ENCODE results near the gene TTC9. TPM values are rescaled to one million over a fixed set of nuclear protein-coding genes. Genes with fewer than 3 reads are reported as not detected.

The TTC9 gene
- total and polyA plus RNA-seq, 7 experiments from 2014 or later = 10.1 to 35.5 (median 14.0) TPM

DNA sequence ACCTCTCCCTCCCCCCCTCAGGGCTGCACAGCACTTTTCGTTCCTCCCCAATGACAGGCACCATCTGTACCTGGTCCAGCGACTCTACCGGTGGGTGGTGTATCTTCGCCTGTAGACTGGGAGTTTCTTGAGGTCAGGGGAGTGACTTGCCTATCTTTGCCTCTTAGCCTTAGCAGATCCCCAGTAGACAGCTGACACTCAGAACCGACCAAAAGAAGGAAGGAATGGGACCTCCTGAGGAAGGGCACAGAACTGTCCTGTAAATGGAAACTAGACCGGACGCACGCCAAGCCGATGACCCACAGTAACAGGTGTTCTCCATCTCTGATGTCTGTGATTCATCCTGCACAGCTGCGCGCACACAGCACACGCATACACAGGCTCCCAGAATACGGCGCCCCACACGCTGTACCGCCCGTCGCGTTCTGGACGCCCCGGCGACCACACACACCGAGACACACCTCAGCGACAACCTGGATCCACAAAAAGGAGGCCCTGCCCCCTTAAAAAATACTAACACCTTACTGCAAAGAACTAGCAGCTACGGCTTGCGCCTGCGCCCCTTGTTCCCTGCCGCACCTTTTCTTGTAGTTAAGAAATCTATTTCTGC lies 673 bp upstream of the TTC9 start:
- no peaks in the 10 kb centered on the region for H3K9me3 ChIP-seq (ENCODE audit: control insufficient read depth in 2 of 3, low read length in 3 of 3)
- ChIA-PET CTCF (interaction anchor here (0.6 to 7.9 kb wide), 8 partner anchors 15 to 1510 kb away, joined by 3 to 63 read pairs (median 6); no protein-coding TSS in a partner anchor), POLR2A (interaction anchor here (0.6 to 9.2 kb wide), 11 partner anchors 9 to 168 kb away, joined by 3 to 313 read pairs (median 4); partner anchors contain the start of genes MAP3K9 and MED6)
- peak overlapping the region; percentile 85 to 99 (median 94) for H3K27ac Mint-ChIP-seq
- H3K27me3 ChIP-seq (ENCODE audit: control insufficient read depth in 2 of 2, insufficient read depth in 2 of 2, low read length in 2 of 2) = no peaks in the 10 kb centered on the region
- ATAC-seq (peak; percentile 78), DNase-seq (peak; percentile 24 to 76 (median 62))
- H3K27me3 Mint-ChIP-seq = no peaks in the 10 kb centered on the region
- peaks cover 0 to 12% (median 4%) of the 10 kb centered on the region in 5 donors for H3K36me3 Mint-ChIP-seq
- H3K4me1 Mint-ChIP-seq = peaks cover 36 to 59% (median 46%) of the 10 kb centered on the region in 7 donors
- intact Hi-C loops (cut with micrococcal nuclease) = loop anchor here (1.0 to 10.0 kb wide), 11 partner anchors 14 to 684 kb away; partner anchors contain the start of genes MED6 (in 2 of the 2), MAP3K9 (in 1 of the 2), PCNX1 (in 1 of the 2) and SIPA1L1 (in 1 of the 2)
- peak overlapping the region; percentile 93 to 100 (median 98) for H3K4me3 Mint-ChIP-seq
- H3K4me3 ChIP-seq (ENCODE audit: low read length) = peak overlapping the region; percentile 75
- H3K27ac ChIP-seq (ENCODE audit: low read depth, low read length) = peak overlapping the region; percentile 91
- peaks cover 0 to 4% (median 0%) of the 10 kb centered on the region in 11 donors for H3K9me3 Mint-ChIP-seq
- peaks cover 0 to 11% (median 0%) of the 10 kb centered on the region in 3 experiments for H3K36me3 ChIP-seq (ENCODE audit: control insufficient read depth in 2 of 3, insufficient read depth in 3 of 3, low read length in 3 of 3)
- peaks cover 18 to 24% of the 10 kb centered on the region in 2 donors for H3K4me1 ChIP-seq (ENCODE audit: control insufficient read depth in 2 of 2, insufficient read depth in 2 of 2, low read length in 2 of 2)

DNA sequence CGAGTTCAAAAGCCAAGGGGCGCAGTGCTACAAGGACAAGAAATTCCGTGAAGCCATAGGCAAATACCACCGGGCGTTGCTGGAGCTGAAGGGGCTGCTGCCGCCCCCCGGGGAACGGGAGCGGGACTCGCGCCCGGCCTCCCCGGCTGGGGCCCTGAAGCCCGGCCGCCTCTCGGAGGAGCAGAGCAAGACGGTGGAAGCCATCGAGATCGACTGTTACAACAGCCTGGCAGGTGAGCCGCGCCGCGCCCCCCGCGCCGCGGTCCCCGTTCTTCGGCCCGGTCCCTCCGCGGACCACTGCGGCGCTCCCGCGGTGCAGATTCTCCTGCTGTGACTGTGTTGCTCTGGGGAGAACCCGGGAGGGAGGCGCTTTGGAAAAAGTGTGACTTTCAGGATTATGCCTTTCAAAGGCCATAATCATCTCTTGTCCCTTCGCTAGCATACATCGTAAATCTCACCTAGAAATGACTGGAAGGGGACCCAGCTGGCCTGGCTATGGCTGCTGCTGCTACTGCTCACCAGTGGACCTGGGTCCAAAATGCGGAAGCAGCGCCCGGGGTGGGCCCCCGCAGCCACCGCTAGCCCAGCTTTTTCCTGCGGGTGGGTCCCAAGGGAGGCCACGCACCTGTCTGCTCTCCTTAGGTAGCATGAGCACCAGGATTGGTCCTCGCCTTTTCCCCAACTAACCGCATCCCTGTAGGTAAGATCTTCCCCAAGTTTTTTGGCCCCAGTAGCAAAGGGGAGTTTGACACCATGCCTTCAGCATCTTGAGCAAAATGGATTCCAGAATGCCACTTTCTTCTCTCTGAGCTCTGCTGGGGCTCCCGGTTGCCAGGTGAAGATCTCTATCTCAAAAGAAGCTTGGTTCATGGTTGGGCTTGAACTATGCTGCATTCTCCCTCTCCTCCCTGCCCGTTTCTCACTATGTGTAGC lies 853 bp downstream of the TTC9 start:
- no peaks in the 10 kb centered on the region for H3K27me3 ChIP-seq (ENCODE audit: control insufficient read depth in 2 of 2, insufficient read depth in 2 of 2, low read length in 2 of 2)
- peaks cover 45 to 71% (median 58%) of the 10 kb centered on the region in 7 donors for H3K4me1 Mint-ChIP-seq

DNA sequence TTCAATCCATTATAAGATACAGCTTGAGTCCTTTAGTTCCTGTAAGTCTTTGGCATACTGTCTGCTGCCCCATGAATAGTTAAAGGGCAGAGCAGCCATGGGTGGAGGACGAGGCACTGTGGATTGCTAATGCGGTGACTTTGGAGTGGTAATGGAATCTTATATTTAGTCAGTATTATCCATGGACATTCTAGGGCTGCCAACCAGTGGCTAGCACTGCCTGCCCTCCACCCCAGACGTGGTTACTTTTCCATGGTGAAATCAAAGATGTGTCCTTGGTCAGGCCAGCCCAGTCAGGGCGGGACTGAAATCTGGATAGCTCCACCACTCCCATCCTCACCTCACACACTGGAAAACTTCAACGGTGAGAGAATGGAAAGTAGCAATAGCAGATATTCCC lies 2.3 kb downstream of the TTC9 start:
- H3K36me3 Mint-ChIP-seq = peaks cover 0 to 21% (median 5%) of the 10 kb centered on the region in 5 donors
- intact Hi-C loops (cut with micrococcal nuclease) = loop anchor here (2.0 to 10.0 kb wide), 4 partner anchors 17 to 681 kb away; partner anchors contain the start of gene SIPA1L1 (in 1 of the 2)
- no peak for ATAC-seq
- Histone ChIP-seq H3K9me3 (ENCODE audit: control insufficient read depth in 2 of 3, low read length in 3 of 3) (no peaks in the 10 kb centered on the region), H3K27ac (ENCODE audit: low read depth, low read length) (peak overlapping the region; percentile 91), H3K36me3 (ENCODE audit: control insufficient read depth in 2 of 3, insufficient read depth in 3 of 3, low read length in 3 of 3) (peaks cover 0 to 11% (median 0%) of the 10 kb centered on the region in 3 experiments), H3K27me3 (ENCODE audit: control insufficient read depth in 2 of 2, insufficient read depth in 2 of 2, low read length in 2 of 2) (no peaks in the 10 kb centered on the region), H3K4me3 (ENCODE audit: low read length) (peak overlapping the region; percentile 58), H3K4me1 (ENCODE audit: control insufficient read depth in 2 of 2, insufficient read depth in 2 of 2, low read length in 2 of 2) (peaks cover 40 to 46% of the 10 kb centered on the region in 2 donors)
- peaks cover 0 to 2% (median 0%) of the 10 kb centered on the region in 11 donors for H3K9me3 Mint-ChIP-seq
- ChIA-PET CTCF (interaction anchor here (1.2 to 7.9 kb wide), 3 partner anchors 12 to 26 kb away, joined by 3 to 63 read pairs (median 3); no protein-coding TSS in a partner anchor), POLR2A (interaction anchor here (0.8 to 9.2 kb wide), 4 partner anchors 10 to 165 kb away, joined by 3 to 313 read pairs (median 4); partner anchors contain the start of gene MAP3K9)
- no peak for DNase-seq
- H3K27ac Mint-ChIP-seq = peak overlapping the region; percentile 91 to 98 (median 94)
- no peaks in the 10 kb centered on the region for H3K27me3 Mint-ChIP-seq
- peak overlapping the region; percentile 92 to 99 (median 95) for H3K4me3 Mint-ChIP-seq
- peaks cover 45 to 73% (median 69%) of the 10 kb centered on the region in 7 donors for H3K4me1 Mint-ChIP-seq

More for the DNA sequence above, 853 bp downstream of the TTC9 start:
- Mint-ChIP-seq H3K27me3 (no peaks in the 10 kb centered on the region), H3K27ac (peak overlapping the region; percentile 91 to 98 (median 94)), H3K4me3 (peak overlapping the region; percentile 92 to 99 (median 95)), H3K36me3 (peaks cover 0 to 16% (median 4%) of the 10 kb centered on the region in 5 donors), H3K9me3 (peaks cover 0 to 2% (median 0%) of the 10 kb centered on the region in 11 donors)
- intact Hi-C loops (cut with micrococcal nuclease) = loop anchor here (1.0 to 10.0 kb wide), 5 partner anchors 18 to 682 kb away; partner anchors contain the start of genes MAP3K9 (in 1 of the 2) and SIPA1L1 (in 1 of the 2)
- H3K27ac ChIP-seq (ENCODE audit: low read depth, low read length) = peak overlapping the region; percentile 91
- H3K4me1 ChIP-seq (ENCODE audit: control insufficient read depth in 2 of 2, insufficient read depth in 2 of 2, low read length in 2 of 2) = peaks cover 32 to 38% of the 10 kb centered on the region in 2 donors
- DNase-seq = peak; percentile 29 to 53 (median 44)
- ATAC-seq = peak; percentile 36
- no peaks in the 10 kb centered on the region for H3K9me3 ChIP-seq (ENCODE audit: control insufficient read depth in 2 of 3, low read length in 3 of 3)
- H3K4me3 ChIP-seq (ENCODE audit: low read length) = peak overlapping the region; percentile 58
- H3K36me3 ChIP-seq (ENCODE audit: control insufficient read depth in 2 of 3, insufficient read depth in 3 of 3, low read length in 3 of 3) = peaks cover 0 to 11% (median 0%) of the 10 kb centered on the region in 3 experiments
- POLR2A ChIA-PET = interaction anchor here (1.1 to 9.2 kb wide), 4 partner anchors 15 to 268 kb away, joined by 4 to 313 read pairs (median 8); partner anchors contain the start of gene MAP3K9
- CTCF ChIA-PET = interaction anchor here (1.0 to 7.9 kb wide), 5 partner anchors 9 to 28 kb away, joined by 3 to 63 read pairs (median 6); no protein-coding TSS in a partner anchor

- peaks cover 0 to 2% (median 0%) of the 10 kb centered on the region in 11 donors for H3K9me3 Mint-ChIP-seq
- peaks cover 33 to 44% of the 10 kb centered on the region in 2 donors for H3K4me1 ChIP-seq (ENCODE audit: control insufficient read depth in 2 of 2, insufficient read depth in 2 of 2, low read length in 2 of 2)
- intact Hi-C loops (cut with micrococcal nuclease) = loop anchor here in 1 of 2 donors (10.0 kb wide), 1 partner anchor 679 kb away; the partner anchor contains the start of gene SIPA1L1
- H3K4me1 Mint-ChIP-seq = peaks cover 47 to 76% (median 70%) of the 10 kb centered on the region in 7 donors
- ATAC-seq (no peak), DNase-seq (no peak)
- peak overlapping the region; percentile 37 for H3K4me3 ChIP-seq (ENCODE audit: low read length)
- CTCF ChIA-PET = interaction anchor here (1.0 to 7.9 kb wide), 3 partner anchors 10 to 17 kb away, joined by 3 to 63 read pairs (median 4); no protein-coding TSS in a partner anchor
- H3K27ac Mint-ChIP-seq = peak overlapping the region; percentile 62 to 98 (median 94)
- H3K36me3 ChIP-seq (ENCODE audit: control insufficient read depth in 2 of 3, insufficient read depth in 3 of 3, low read length in 3 of 3) = peaks cover 0 to 11% (median 0%) of the 10 kb centered on the region in 3 experiments
- H3K9me3 ChIP-seq (ENCODE audit: control insufficient read depth in 2 of 3, low read length in 3 of 3) = no peaks in the 10 kb centered on the region
- peak overlapping the region; percentile 62 for H3K27ac ChIP-seq (ENCODE audit: low read depth, low read length)
- H3K4me3 Mint-ChIP-seq = peak overlapping the region; percentile 46 to 99 (median 95)
- POLR2A ChIA-PET = interaction anchor here (0.6 to 9.2 kb wide), 3 partner anchors 11 to 28 kb away, joined by 3 to 313 read pairs (median 5); no protein-coding TSS in a partner anchor
- H3K27me3 Mint-ChIP-seq = no peaks in the 10 kb centered on the region
- H3K27me3 ChIP-seq (ENCODE audit: control insufficient read depth in 2 of 2, insufficient read depth in 2 of 2, low read length in 2 of 2) = no peaks in the 10 kb centered on the region
- H3K36me3 Mint-ChIP-seq = peaks cover 5 to 32% (median 20%) of the 10 kb centered on the region in 5 donors
These were observed 4.2 kb downstream of the TTC9 start for GRCh38 chr14:70645892-70646291.

GRCh38 chr14:70646705-70647104 lies 5.0 kb downstream of the TTC9 start:
- ChIA-PET CTCF (interaction anchor here (1.3 to 7.9 kb wide), 3 partner anchors 9 to 68 kb away, joined by 3 to 63 read pairs (median 7); no protein-coding TSS in a partner anchor), POLR2A (interaction anchor here (0.7 to 9.2 kb wide), 3 partner anchors 11 to 19 kb away, joined by 3 to 313 read pairs (median 5); no protein-coding TSS in a partner anchor)
- Mint-ChIP-seq H3K4me1 (peaks cover 50 to 79% (median 73%) of the 10 kb centered on the region in 7 donors), H3K9me3 (no peaks in the 10 kb centered on the region), H3K4me3 (peak overlapping the region; percentile 79 to 99 (median 95)), H3K36me3 (peaks cover 5 to 36% (median 20%) of the 10 kb centered on the region in 5 donors), H3K27me3 (no peaks in the 10 kb centered on the region), H3K27ac (peak overlapping the region; percentile 53 to 98 (median 94))
- peak in 3 of 9 donors; percentile 39 to 42 (median 42) for DNase-seq
- Histone ChIP-seq H3K27me3 (ENCODE audit: control insufficient read depth in 2 of 2, insufficient read depth in 2 of 2, low read length in 2 of 2) (no peaks in the 10 kb centered on the region), H3K36me3 (ENCODE audit: control insufficient read depth in 2 of 3, insufficient read depth in 3 of 3, low read length in 3 of 3) (peaks cover 0 to 7% (median 0%) of the 10 kb centered on the region in 3 experiments), H3K9me3 (ENCODE audit: control insufficient read depth in 2 of 3, low read length in 3 of 3) (no peaks in the 10 kb centered on the region), H3K4me1 (ENCODE audit: control insufficient read depth in 2 of 2, insufficient read depth in 2 of 2, low read length in 2 of 2) (peaks cover 31 to 49% of the 10 kb centered on the region in 2 donors), H3K4me3 (ENCODE audit: low read length) (peak overlapping the region; percentile 37), H3K27ac (ENCODE audit: low read depth, low read length) (peak overlapping the region; percentile 62)
- intact Hi-C loops (cut with micrococcal nuclease) = loop anchor here in 1 of 2 donors (10.0 kb wide), 1 partner anchor 678 kb away; the partner anchor contains the start of gene SIPA1L1
- no peak for ATAC-seq

All from naive thymus-derived CD4-positive, alpha-beta T cell (primary cell).